Osteoblast (primary cell): ENCODE measurements around the gene ACOT7. TPM values are rescaled to one million over a fixed set of nuclear protein-coding genes. Genes with fewer than 3 reads are reported as not detected.
A peak's percentile ranks its signal among the peaks of the same experiment; 100 is the strongest.

Source experiments
- DNase-seq: peaks from one replicate; pipeline ENCODE4 v3.0.0; 2011; ENCODE audit warnings: low spot score, mixed read lengths; ENCODE audit not compliant: insufficient read length; ENCODE audit errors: missing footprints
- H2AFZ ChIP-seq: 2 replicates; pipeline ENCODE4 v1.6.0; 2011; ENCODE audit warnings: mild to moderate bottlenecking, low read length
- H3K27ac ChIP-seq: 2 replicates; pipeline ENCODE4 v1.5.1; 2011; ENCODE audit warnings: mild to moderate bottlenecking, low read depth, low read length, moderate library complexity
- H3K27me3 ChIP-seq: 2 replicates; pipeline ENCODE4 v1.6.0; 2012; ENCODE audit warnings: mild to moderate bottlenecking, control low read depth, inconsistent platforms, low read length, moderate library complexity; ENCODE audit not compliant: insufficient read depth
- H3K36me3 ChIP-seq: 2 replicates; pipeline ENCODE4 v1.5.1; 2011; ENCODE audit warnings: mild to moderate bottlenecking, low read length, control low read depth, moderate library complexity; ENCODE audit not compliant: insufficient read depth
- H3K4me1 ChIP-seq: 2 replicates; pipeline ENCODE4 v1.5.1; 2011; ENCODE audit warnings: mild to moderate bottlenecking, low read length, control low read depth, moderate library complexity; ENCODE audit not compliant: insufficient read depth
- H3K4me2 ChIP-seq: 2 replicates; pipeline ENCODE4 v1.6.0; 2011; ENCODE audit warnings: mild to moderate bottlenecking, low read length; ENCODE audit not compliant: insufficient read depth
- H3K4me3 ChIP-seq: fragments of 200-600 bp; sonication (generic); 3 replicates; pipeline ENCODE4 v1.5.1; 2012; ENCODE audit warnings: mild to moderate bottlenecking, low read length, inconsistent platforms; ENCODE audit not compliant: insufficient read depth
- H3K79me2 ChIP-seq: 2 replicates; pipeline ENCODE4 v1.6.0; 2012; ENCODE audit warnings: mild to moderate bottlenecking, low read length, control low read depth, inconsistent platforms; ENCODE audit not compliant: insufficient read depth
- H3K9me3 ChIP-seq: 2 replicates; pipeline ENCODE4 v1.5.1; 2011; ENCODE audit warnings: low read depth, low read length, control low read depth
- H4K20me1 ChIP-seq: 2 replicates; pipeline ENCODE4 v1.6.0; 2012; ENCODE audit warnings: mild to moderate bottlenecking, low read length, control low read depth; ENCODE audit not compliant: insufficient read depth
- CTCF ChIP-seq: IDR thresholded peaks from 2 replicates; pipeline ENCODE4 v1.5.1; 2011; ENCODE audit warnings: mild to moderate bottlenecking, low read depth, low read length, moderate library complexity; ENCODE audit errors: extremely low read depth
- total RNA-seq: library from RNA; depleted of rRNA; stranded (reverse); fragments of >200 nt; gene quantifications from 2 replicates; pipeline ENCODE4 v1.2.3, GENCODE V29; 2012

The ACOT7 gene
- total RNA-seq, 1 donor = 10.9 TPM

GRCh38 chr1:6280761-6281451 lies 112.7 kb downstream of the ACOT7 start:
- TF ChIP-seq CTCF = peak; percentile 34
- Histone ChIP-seq H3K4me3 (no peak overlapping the region), H3K4me2 (no peak overlapping the region)

GRCh38 chr1:6279613-6280383 lies 113.8 kb downstream of the ACOT7 start:
- Histone ChIP-seq H3K4me3 (no peak overlapping the region), H3K27me3 (no peaks in the 10 kb centered on the region), H3K9me3 (no peaks in the 10 kb centered on the region), H3K27ac (no peak overlapping the region), H3K79me2 (no peaks in the 10 kb centered on the region), H3K36me3 (no peaks in the 10 kb centered on the region), H3K4me2 (no peak overlapping the region), H2AFZ (no peak overlapping the region), H4K20me1 (no peaks in the 10 kb centered on the region), H3K4me1 (peaks cover 11% of the 10 kb centered on the region)
- TF ChIP-seq CTCF = no peak
- no peak for DNase-seq

More at GRCh38 chr1:6280761-6281451, 112.7 kb downstream of the ACOT7 start:
- H3K36me3 ChIP-seq = no peaks in the 10 kb centered on the region
- H3K27me3 ChIP-seq = no peaks in the 10 kb centered on the region
- H3K27ac ChIP-seq = no peak overlapping the region
- no peak for DNase-seq
- no peaks in the 10 kb centered on the region for H3K79me2 ChIP-seq
- no peak overlapping the region for H2AFZ ChIP-seq
- H4K20me1 ChIP-seq = no peaks in the 10 kb centered on the region
- peaks cover 10% of the 10 kb centered on the region for H3K4me1 ChIP-seq
- H3K9me3 ChIP-seq = no peaks in the 10 kb centered on the region

GRCh38 chr1:6279066-6279465 lies 114.5 kb downstream of the ACOT7 start:
- Histone ChIP-seq H4K20me1 (no peaks in the 10 kb centered on the region), H3K36me3 (no peaks in the 10 kb centered on the region), H3K27me3 (no peaks in the 10 kb centered on the region), H3K4me2 (no peak overlapping the region), H3K79me2 (no peaks in the 10 kb centered on the region), H2AFZ (no peak overlapping the region), H3K9me3 (no peaks in the 10 kb centered on the region), H3K27ac (no peak overlapping the region), H3K4me1 (peaks cover 11% of the 10 kb centered on the region), H3K4me3 (no peak overlapping the region)
- no peak for TF ChIP-seq CTCF
- no peak for DNase-seq

GRCh38 chr1:6278263-6278662 lies 115.3 kb downstream of the ACOT7 start:
- Histone ChIP-seq H3K27ac (no peak overlapping the region), H4K20me1 (peaks cover under 1% of the 10 kb centered on the region), H3K27me3 (no peaks in the 10 kb centered on the region), H3K4me2 (no peak overlapping the region), H3K36me3 (no peaks in the 10 kb centered on the region), H3K79me2 (no peaks in the 10 kb centered on the region), H3K4me3 (no peak overlapping the region), H3K4me1 (peaks cover 14% of the 10 kb centered on the region), H2AFZ (no peak overlapping the region), H3K9me3 (no peaks in the 10 kb centered on the region)
- TF ChIP-seq CTCF = no peak
- no peak for DNase-seq
